Skin epidermis (tissue), 12 donors: Measurements from ENCODE around the gene CPEB3.

Source experiments
- H3K27ac ChIP-seq, 21 experiments: fragments of 200-600 bp; sonication (generic) in 11 of 21; one replicate each; pipeline ENCODE4 v1.5.0; 2020; ENCODE audit warnings: mild to moderate bottlenecking in 3 of 21, inconsistent platforms in 2 of 21, moderate library complexity in 2 of 21
- H3K4me3 ChIP-seq, 7 experiments: fragments of 200-600 bp; sonication (generic) in 2 of 7; one replicate each; pipeline ENCODE4 v1.5.0; 2020; ENCODE audit warnings: inconsistent platforms in 2 of 7, mild to moderate bottlenecking in 2 of 7, moderate library complexity in 1 of 7

The CPEB3 gene

DNA sequence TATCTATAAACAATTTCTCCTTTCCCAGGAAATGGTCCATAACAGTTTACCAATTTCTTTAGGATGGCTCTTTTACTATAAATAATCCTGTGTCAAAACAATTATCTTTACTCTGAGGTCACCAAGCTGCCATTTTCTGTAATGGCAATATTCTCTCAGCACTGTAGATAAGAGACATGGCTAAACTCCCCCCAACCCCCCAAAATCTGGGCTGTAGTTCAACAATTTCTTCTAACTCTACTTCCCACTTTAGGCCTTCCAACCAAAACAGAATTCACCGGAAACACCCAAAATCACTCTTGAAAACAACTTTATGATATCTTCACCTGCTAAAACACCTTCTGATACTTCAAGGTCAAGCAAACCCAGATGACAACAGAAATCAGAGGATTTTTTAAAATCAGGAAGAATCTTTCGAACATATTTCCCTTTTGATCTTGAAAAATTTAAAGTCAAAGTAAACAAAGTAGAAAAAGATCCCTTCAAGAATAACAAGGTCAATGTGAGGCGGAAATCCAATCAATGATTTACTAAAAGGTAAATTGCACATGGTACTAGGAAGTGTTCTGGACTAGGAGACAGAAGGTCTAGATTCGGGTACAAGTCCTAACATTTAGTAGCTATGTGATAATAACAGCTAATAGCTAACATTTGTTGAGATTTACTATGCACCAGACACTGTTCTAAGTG, 176.8 kb downstream of the CPEB3 start:
- Histone ChIP-seq H3K4me3 (no peak overlapping the region), H3K27ac (no peak overlapping the region)

DNA sequence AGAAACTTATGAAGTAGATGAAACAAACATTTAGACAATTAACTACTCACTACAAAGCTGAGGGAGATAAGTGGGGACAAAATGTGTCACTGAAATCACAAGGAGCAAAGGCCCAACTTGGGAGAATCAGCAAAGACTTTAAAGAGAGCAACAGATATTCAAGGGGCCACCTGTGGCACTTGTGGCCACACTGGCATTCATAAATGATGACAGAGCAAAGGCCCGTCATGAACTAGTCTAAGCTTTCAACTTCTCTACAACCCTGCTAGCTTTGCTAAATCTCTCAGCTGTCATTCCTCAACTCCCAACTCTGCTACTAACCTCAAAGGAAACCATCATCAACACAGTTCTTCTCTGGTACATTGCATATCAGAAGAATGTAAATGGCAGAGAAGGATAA, 178.4 kb downstream of the CPEB3 start:
- Histone ChIP-seq H3K4me3 (no peak overlapping the region), H3K27ac (no peak overlapping the region)

DNA sequence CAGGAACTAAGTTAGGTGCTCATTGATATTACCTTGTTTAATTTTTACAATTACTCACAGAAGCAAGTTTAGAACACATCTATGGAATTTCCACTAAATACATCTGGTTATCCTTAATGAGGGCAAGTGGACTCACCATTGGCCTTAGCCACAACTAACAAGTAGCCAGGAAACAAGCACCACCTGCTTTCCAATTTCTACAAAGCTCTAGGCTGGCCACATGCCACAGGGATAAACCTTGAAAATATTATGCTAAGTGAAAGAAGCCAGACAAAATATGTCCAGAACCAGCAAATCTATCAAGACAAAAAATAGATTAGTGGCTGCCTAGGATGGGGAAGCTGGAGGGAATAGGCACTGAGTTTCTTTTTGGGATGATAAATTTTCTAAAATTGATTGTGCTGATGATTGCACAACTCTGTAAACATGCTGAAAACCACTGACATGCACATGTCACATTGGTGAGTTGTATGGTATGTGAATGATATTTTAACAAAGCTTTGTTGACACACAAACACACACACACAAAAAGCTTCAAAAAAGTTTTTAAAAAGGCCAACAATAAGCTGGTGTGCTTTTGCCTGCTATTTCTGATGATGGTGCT, 179.4 kb downstream of the CPEB3 start:
- no peak overlapping the region for H3K4me3 ChIP-seq
- no peak overlapping the region for H3K27ac ChIP-seq

DNA sequence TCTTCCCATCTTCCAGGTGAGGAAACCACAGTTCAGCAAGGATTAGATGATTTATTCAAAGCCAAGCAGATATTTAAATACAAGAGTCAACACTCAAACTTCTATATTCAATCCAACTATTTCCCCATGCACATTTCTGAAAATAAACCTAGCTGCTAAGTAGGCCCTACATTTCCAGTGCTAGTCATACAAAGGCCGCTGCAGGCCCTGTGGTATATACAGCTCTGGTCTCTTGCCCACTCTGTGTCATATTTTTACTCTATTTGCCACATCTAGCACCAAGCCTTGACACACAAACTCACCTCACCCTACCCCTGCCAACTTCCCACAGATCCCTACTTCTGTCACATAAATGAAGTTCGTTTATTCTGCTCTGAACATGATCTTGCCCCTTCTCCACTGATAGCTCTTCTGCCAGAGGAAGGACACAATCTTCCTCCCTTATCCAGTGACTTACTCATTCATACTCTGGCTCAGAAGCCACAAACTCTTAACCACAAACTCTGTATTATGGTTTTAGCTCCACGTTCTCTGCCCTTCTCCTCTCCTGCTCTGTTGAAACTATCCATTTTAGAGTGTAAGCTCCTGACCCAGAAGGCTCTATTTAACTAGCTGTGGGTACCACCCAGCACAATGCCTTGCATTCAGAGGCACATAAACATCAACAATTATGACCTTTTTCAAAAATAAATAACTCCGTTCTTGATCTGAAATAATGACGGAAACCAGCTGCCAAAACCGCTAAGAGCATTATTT, 180.7 kb downstream of the CPEB3 start:
- no peak overlapping the region for H3K4me3 ChIP-seq
- no peak overlapping the region for H3K27ac ChIP-seq

DNA sequence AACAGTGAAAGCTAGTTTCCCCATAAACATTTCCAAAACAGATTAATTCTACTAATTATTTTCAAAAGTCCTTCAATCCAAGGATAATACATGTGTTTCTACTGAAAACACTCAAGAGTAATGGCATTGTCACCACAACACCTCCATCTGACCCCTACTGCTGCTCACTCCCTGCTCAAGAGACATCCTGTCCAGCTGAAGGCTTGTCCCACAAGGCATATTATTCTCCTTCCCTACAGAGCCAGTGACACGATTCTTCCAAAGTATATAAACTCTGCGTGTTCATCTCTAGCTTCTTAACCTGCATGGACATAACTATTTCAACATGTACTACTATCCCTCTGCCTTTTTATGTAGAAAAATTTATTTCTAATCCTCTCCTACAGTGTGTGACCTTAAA, 182.1 kb downstream of the CPEB3 start:
- Histone ChIP-seq H3K27ac (no peak overlapping the region), H3K4me3 (no peak overlapping the region)

DNA sequence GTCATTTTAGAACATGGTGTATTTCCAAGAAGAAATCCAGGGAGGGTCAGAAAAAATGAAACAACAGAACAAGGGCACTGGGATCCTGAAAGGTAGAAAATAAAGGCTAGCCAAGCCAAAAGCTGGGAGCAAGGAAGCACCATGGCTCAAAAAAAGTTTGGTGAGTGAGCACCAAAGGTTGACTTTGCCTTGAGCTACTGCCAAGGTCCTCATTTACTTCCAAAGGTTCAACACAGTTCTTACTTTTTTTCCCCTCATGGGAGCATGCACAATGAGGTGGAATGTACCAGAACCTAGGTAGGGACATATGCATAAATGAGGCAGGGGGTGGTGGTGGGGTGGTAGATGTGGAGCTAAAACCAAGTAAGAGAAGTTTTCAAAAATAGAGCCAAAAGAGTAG, 182.8 kb downstream of the CPEB3 start:
- Histone ChIP-seq H3K27ac (no peak overlapping the region), H3K4me3 (no peak overlapping the region)

DNA sequence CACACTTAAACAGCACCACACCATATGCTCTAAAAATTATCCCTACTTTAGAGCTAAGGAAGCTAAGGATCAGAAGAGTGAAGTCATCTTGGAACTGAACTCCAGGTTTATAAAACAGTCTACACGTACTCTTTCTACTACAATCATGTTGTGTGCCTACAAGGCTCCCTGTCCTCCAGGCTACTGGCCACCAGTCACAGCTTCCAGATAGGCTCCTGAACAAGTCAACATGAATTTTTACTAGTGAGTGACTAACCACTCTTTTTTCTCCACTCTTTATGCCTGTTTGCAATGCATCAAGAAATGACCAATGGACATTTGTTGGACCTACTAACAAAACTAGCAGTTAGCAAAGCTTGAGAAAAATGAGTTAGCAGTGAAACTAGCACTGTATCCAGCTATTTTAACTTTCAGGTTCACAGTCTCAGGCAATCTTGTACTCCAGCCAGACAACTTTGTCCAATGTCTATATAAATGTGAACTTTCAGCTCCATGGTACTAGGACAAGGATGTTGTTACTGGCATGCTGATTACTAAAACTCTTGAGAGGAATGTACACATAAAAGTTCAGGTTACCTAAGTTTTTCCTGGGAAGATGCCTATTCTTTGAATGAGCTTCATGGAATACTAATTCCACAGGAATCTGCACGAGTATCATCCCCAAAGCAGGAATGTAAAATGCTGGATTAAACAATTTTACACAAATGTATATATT, 187.3 kb downstream of the CPEB3 start:
- H3K4me3 ChIP-seq, result no peak overlapping the region
- H3K27ac ChIP-seq, result no peak overlapping the region

DNA sequence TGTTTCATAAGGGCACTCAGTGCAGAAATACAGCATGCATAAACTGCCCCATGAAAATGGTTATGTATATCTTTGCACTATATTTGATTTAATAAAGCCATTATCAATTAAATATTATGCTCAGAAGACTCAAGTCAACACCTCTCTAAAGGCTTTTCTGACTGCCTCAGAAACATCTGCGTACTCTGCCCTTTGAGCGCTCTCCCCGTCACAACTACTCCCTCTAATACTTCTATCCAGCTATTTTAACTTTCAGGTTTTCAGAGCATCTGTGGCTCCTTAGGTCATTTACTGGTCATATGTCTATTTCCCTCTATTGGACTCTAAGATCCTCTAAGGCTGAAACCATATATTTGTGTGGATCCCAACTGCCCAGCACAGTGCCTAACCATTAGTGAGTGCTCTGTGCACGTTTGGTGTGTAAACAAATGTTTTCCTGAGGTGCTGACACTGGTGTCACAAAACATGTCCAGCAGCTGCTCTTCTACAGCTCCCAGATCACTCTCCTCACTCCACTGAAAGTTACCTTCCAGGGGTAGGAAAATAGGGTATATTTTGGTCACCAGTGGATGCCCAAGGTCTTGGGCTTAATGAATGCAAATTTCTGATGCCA, 188.2 kb downstream of the CPEB3 start:
- no peak overlapping the region for H3K4me3 ChIP-seq
- no peak overlapping the region for H3K27ac ChIP-seq

DNA sequence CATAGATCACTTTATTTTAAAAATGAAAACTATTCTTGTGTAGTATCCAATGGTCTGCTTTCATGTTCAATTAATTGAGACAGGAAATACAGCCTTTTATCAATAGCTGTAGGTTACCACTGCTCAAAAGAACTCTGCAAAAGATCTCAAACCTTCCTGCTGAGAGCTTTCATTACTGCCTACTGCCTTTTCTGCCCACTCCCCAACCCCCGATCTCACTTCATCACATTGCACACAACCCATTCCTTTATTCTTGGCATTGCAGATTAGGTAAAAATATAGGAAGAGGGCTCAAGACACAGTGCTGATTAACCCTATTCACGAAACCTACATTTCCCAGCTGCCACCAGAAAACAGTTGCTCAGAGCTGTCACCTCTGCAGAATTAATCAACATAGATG, 195.9 kb downstream of the CPEB3 start:
- H3K27ac ChIP-seq, result no peak overlapping the region
- H3K4me3 ChIP-seq, result no peak overlapping the region

DNA sequence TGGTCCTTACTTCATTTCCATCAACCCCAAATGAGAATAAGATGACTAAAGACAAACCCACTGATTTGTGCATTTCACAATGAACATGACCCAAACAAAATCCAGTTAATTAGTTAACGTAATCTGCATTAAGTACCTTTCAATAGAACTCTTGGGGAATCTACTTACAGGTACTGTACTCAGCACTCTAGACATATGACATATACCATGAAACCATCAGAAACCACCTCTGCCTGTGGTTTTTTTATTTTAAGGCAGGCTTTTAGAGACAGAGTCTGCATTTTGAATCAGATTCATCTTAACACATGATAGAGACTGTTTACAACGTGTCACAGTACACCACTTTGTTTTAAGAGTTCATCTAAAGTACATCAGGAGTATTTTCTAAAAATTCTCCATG, 198.9 kb downstream of the CPEB3 start:
- no peak overlapping the region for H3K4me3 ChIP-seq
- H3K27ac ChIP-seq, result no peak overlapping the region

DNA sequence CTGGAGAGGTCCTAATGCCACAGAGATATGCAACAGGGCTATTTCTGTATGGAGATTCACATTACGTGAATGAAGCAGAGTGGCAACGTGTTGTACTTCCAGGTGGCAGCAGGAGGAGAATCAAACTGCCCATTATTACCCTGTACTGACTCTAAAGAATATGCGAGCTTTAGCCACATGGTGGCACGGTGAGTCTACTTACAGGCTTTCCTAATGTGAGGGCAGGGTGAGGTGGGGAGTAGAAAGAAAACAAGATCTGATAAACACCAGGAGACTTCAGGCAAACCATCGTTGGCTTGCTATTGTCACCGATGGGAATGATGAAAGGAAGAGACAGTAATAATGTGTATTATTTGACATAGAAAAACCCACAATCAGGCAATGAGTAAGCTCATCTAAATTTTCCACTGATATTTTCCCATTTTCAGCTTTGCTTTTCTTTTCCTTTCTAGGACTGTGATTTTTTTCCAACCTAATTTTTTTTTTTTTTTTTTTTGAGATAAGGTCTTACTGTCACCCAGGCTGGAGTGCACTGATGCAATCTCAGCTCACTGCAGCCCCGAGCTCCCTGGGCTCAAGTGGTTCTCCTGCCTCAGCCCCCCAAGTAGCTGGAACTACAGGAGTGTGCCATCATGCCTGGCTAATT, 203.0 kb downstream of the CPEB3 start:
- Histone ChIP-seq H3K4me3 (no peak overlapping the region), H3K27ac (no peak overlapping the region)

DNA sequence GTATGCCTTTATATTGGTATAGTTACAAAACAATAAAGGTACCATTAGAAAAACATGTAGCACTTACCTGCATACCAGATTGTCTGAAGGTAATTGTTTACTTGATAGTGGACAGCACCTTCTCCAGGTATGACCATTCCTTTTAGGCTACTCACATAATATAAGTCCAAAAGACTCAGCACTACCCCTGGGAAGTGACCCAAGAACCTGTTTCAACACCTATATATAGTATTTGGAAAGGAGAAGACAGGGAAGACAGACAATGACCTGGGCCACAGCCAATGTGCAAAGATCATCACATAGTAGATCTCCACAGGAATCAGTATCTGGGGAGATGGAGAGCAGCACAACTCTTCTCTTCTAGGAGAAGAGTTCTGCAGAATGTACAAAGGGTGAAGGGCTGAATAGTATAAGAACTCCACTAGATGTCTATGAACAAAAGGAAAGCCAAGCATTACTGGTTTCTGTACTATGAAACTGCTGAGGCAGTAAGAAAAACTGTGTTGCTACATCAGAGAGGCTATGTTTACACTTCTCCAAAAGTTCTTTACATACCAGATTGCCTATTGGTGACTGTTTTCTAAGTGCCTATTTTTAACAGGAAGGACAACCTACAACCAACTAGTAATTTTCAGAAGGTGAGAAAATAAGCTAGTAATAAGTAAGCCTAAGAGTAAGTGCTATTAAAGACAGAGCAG, 208.1 kb downstream of the CPEB3 start:
- Histone ChIP-seq H3K27ac (no peak overlapping the region), H3K4me3 (no peak overlapping the region)

DNA sequence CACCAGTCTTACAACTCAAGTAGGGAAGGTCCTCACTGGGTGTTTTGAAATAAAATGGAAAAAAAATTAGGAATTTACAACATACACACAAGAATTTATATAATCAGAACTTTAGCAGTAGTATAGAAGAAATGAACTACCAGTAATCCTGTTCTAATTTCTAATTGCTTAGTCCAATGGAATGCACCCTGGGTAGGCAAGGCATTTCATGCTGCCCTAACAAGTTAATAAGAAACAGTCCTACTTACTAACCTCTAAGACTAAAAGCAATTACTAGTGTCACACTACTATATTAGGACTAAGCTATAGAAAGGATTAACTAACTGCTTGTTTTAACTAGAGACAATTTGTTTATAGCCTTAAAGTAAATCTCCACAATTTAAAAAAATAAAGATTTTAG, 209.2 kb downstream of the CPEB3 start:
- Histone ChIP-seq H3K27ac (no peak overlapping the region), H3K4me3 (no peak overlapping the region)

DNA sequence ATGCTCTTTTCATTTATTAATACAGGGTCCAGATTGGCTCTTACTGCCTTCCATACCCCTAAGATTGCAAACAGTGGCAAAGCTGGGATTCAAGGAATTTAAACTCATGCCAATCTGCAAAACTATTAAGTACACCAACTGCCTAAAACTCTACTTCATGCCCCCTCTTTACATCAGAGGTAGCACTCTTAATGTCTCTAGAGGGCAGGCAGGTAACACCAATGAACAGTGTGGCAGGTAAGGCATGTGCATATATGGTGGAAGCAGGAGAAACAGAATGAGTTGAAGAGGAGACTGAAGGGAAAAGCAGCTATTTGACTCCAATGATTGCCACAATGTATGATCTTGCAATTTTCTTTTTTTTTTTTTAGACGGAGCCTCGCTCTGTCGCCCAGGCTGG, 210.6 kb downstream of the CPEB3 start:
- H3K27ac ChIP-seq, result no peak overlapping the region
- H3K4me3 ChIP-seq, result no peak overlapping the region

DNA sequence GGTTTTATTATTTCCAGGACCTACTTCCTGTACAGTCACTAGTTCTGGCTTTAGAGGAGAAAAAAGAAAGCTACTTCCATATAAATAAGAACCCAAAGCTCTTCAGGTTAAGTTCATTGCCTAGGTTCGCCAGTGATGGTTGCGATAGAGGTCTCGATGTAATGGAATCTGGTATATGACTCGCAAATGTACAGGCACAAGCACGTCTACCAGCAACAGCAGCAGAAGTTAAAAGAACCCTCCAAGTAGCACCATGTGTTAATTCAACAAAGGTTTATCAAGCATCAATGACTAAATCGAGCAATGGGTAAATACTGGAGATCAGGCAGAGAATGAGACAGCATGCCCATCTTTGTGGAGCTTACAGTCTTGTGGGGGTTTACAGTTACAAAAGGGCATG, 211.9 kb downstream of the CPEB3 start:
- Histone ChIP-seq H3K4me3 (no peak overlapping the region), H3K27ac (no peak overlapping the region)

DNA sequence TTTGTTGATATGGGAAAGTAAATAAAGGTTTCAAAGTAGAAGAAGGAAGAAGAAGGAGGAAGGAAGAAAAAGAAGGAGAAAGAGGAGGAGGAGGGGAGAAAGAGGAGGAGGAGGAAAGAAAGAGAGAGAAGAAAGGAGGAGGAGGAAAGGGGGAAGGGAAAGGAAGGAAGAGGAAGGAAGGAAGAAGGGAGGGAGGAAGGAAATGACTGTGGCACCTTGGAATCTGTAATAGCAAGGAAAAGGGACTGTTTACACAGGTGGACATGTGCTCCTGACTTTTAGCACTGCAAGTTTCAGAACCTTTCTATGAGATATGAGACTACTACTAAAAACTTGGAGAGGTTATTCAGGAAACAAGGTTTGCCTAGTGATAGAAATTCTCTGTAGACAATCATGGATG, 214.2 kb downstream of the CPEB3 start:
- no peak overlapping the region for H3K4me3 ChIP-seq
- no peak overlapping the region for H3K27ac ChIP-seq

DNA sequence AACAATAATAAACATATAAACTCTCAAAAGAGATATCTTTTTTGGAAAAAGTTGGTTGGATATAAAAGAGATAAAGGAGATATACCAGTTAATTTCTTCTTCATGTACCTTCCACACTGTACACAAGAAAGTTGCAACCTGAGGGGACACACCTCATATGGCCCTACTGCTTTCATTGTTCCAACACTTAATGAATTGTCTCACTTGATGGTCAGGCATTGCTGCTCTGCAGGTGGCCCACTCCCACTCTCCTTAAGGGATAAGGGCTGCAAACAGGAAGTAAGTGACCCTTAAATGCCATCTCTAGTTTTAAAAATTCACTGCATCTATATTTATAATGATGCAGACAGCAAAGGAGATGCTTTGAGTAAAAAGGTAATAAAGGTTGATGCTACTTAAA, 215.0 kb downstream of the CPEB3 start:
- no peak overlapping the region for H3K27ac ChIP-seq
- H3K4me3 ChIP-seq, result no peak overlapping the region

DNA sequence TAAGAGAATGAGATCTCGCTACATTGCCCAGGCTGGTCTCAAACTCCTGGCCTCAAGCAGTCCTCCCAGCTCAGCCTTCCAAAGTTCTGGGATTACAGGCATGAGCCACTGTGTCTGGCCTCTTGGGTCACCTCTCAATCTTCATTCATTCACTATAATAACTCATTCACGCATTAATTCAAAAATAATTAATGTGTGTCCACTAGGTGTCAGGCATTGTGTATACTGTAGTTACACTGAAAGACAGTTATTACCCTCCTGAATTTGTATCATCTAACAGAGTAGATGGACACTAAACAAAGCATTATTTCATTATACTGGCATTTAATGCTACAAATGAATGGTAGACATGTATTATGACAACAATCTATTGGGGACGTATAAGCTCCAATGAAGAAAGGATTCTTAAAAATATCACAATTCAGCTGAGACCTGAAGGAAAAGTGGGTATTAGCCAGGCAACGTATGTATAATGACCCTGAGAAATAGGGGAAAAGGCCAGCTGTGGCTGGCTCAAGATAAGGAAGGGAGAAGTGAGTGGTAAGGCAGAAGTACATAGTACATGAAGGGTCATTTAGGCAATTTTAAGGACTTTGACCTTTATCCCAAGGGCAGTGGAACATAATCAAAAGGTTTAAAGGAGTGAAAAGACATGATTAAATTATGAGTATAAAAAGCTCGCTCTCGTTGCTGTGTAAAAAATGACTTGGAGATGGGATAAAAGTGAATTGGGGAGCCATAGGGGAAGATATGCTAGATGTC, 216.6 kb downstream of the CPEB3 start:
- Histone ChIP-seq H3K4me3 (no peak overlapping the region), H3K27ac (no peak overlapping the region)

DNA sequence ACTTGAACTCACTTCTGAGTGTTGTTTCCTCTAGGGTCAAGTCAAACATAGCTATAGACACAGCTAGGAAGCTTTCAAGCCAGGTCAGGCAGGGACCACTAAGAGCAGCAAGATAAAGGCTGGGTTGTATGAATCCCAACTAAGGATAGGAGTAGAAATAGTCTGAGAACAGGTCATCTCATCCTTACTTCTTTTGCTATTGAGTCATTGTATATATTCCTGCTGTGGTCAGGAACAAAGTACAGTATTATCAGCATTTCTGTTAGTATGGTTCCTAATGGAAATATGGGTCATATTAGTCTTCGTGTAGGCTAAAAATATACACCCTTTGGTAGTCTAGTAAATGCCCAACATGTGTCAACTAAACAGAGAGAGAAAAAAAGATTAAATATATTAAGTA, 222.0 kb downstream of the CPEB3 start:
- no peak overlapping the region for H3K4me3 ChIP-seq

More for the DNA sequence above, 222.0 kb downstream of the CPEB3 start:
- H3K27ac ChIP-seq, result no peak overlapping the region
